Osteocyte (in vitro differentiated cells): ENCODE results near the gene RGSL1. TPM values are rescaled to one million over a fixed set of nuclear protein-coding genes. Genes with fewer than 3 reads are reported as not detected.

Experiments used
- DNase-seq: peaks from one replicate; pipeline ENCODE4 v3.0.0; 2021; ENCODE audit warnings: mixed read lengths; ENCODE audit not compliant: unreplicated experiment; ENCODE audit errors: extremely low spot score
- H3K27ac Mint-ChIP-seq: one replicate; pipeline ENCODE4 v1.8.0; 2021; ENCODE audit warnings: mild to moderate bottlenecking, mixed read lengths; ENCODE audit not compliant: unreplicated experiment
- H3K27me3 Mint-ChIP-seq: one replicate; pipeline ENCODE4 v1.8.0; 2021; ENCODE audit warnings: mixed read lengths; ENCODE audit not compliant: unreplicated experiment
- H3K36me3 Mint-ChIP-seq: one replicate; pipeline ENCODE4 v1.8.0; 2021; ENCODE audit warnings: mixed read lengths; ENCODE audit not compliant: unreplicated experiment
- H3K4me1 Mint-ChIP-seq: one replicate; pipeline ENCODE4 v1.8.0; 2021; ENCODE audit warnings: mixed read lengths; ENCODE audit not compliant: unreplicated experiment
- H3K4me3 Mint-ChIP-seq: one replicate; pipeline ENCODE4 v1.8.0; 2021; ENCODE audit warnings: mild to moderate bottlenecking, moderate library complexity, mixed read lengths; ENCODE audit not compliant: unreplicated experiment
- H3K9me3 Mint-ChIP-seq: one replicate; pipeline ENCODE4 v1.8.0; 2021; ENCODE audit warnings: mixed read lengths; ENCODE audit not compliant: unreplicated experiment
- total RNA-seq: library from RNA; stranded (reverse); gene quantifications from 2 replicates; pipeline ENCODE4 v1.2.1, GENCODE V29; 2021
- TF ChIP-seq, protein P1 (sequence below): fragments of 200-600 bp; sonication (generic); IDR thresholded peaks from 2 replicates; pipeline ENCODE4 v1.5.0; 2021; ENCODE audit warnings: antibody characterized with exemption, mild to moderate bottlenecking, moderate library complexity

Gene RGSL1
- total RNA-seq, 1 donor from 2014 or later = not detected

DNA sequence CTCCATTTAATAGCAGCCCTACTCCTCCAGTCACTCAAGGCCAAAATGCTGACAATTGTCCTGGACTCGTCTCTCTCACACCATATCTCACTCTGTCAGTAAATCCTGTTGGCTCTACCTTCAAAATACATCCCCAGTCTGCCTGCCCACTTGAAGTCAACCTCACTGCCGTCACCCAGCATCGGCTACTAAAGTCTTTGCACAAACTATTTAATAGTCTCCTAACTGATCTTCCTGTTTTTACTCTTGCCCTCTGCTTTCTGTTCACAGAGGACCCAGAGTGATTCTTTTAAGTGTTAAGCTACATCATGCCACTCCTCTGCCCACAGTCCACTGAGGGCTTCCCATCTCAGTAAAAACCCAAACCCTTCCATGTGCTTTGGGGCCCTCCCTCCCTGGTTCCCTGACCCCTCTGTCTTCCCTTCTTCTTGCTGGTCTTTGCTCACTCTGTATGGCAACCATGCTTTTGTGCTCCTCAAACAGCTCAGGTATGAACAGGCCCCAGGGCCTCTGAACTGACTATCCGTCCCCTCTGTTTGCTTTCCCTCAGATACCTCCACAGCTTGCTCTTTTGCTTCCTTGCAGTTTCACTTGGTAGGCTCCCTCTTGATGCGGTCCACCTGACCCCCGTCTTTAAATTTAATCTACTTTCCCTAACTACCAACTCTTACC is 120.1 kb downstream of the RGSL1 start:
- TF ChIP-seq, protein P1, sequence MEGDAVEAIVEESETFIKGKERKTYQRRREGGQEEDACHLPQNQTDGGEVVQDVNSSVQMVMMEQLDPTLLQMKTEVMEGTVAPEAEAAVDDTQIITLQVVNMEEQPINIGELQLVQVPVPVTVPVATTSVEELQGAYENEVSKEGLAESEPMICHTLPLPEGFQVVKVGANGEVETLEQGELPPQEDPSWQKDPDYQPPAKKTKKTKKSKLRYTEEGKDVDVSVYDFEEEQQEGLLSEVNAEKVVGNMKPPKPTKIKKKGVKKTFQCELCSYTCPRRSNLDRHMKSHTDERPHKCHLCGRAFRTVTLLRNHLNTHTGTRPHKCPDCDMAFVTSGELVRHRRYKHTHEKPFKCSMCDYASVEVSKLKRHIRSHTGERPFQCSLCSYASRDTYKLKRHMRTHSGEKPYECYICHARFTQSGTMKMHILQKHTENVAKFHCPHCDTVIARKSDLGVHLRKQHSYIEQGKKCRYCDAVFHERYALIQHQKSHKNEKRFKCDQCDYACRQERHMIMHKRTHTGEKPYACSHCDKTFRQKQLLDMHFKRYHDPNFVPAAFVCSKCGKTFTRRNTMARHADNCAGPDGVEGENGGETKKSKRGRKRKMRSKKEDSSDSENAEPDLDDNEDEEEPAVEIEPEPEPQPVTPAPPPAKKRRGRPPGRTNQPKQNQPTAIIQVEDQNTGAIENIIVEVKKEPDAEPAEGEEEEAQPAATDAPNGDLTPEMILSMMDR = no peak
- Mint-ChIP-seq H3K4me1 (no peaks in the 10 kb centered on the region), H3K36me3 (no peaks in the 10 kb centered on the region), H3K27me3 (no peaks in the 10 kb centered on the region), H3K9me3 (peaks cover 6% of the 10 kb centered on the region), H3K27ac (no peak overlapping the region), H3K4me3 (no peak overlapping the region)
- DNase-seq = no peak

DNA sequence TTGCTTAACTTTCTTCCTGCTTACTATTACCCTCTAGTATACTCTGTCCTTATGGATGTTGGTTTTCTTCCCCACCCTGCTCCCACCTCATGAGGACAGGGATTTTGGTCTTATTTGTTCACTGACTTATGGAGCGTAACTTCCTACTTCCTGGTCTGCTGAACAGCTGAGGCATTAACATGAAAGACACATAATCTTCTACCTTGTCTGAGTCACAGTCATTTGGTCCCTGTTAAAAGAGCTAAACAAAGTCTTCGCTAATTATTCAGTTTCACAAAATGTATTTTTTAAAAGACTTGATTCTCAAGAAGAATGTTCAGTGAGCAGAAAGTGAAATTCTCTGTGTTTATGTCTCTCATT is 120.6 kb downstream of the RGSL1 start:
- TF ChIP-seq, protein P1 = no peak
- no peak overlapping the region for H3K27ac Mint-ChIP-seq
- no peak overlapping the region for H3K4me3 Mint-ChIP-seq
- H3K9me3 Mint-ChIP-seq = peaks cover under 1% of the 10 kb centered on the region
- H3K36me3 Mint-ChIP-seq = peaks cover 3% of the 10 kb centered on the region
- no peaks in the 10 kb centered on the region for H3K27me3 Mint-ChIP-seq
- H3K4me1 Mint-ChIP-seq = peaks cover 1% of the 10 kb centered on the region
- DNase-seq = no peak

DNA sequence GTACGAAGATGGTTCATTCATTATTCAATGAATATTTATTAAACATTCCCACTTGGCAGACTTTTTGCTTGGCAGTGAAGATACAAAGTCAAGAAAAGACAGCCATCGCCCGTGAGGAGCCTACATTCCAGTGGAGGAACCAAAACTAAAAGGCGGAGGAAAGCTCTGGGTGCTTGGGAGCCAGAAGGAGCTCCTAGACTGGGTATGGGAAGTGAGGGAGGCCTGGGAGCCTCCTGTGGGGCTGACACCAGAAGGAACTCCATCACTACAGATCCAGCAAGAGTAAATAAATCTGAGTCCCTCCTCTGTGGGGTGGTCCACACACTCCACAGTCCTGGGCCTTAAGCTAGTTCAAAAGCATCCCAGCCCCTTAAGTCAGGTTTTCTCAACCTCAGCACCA is 124.2 kb downstream of the RGSL1 start:
- TF ChIP-seq, protein P1 = no peak
- no peak overlapping the region for H3K27ac Mint-ChIP-seq
- H3K4me3 Mint-ChIP-seq = no peak overlapping the region
- H3K9me3 Mint-ChIP-seq = no peaks in the 10 kb centered on the region
- DNase-seq = peak; percentile 59
- H3K4me1 Mint-ChIP-seq = peaks cover 6% of the 10 kb centered on the region
- H3K27me3 Mint-ChIP-seq = no peaks in the 10 kb centered on the region
- peaks cover 12% of the 10 kb centered on the region for H3K36me3 Mint-ChIP-seq

DNA sequence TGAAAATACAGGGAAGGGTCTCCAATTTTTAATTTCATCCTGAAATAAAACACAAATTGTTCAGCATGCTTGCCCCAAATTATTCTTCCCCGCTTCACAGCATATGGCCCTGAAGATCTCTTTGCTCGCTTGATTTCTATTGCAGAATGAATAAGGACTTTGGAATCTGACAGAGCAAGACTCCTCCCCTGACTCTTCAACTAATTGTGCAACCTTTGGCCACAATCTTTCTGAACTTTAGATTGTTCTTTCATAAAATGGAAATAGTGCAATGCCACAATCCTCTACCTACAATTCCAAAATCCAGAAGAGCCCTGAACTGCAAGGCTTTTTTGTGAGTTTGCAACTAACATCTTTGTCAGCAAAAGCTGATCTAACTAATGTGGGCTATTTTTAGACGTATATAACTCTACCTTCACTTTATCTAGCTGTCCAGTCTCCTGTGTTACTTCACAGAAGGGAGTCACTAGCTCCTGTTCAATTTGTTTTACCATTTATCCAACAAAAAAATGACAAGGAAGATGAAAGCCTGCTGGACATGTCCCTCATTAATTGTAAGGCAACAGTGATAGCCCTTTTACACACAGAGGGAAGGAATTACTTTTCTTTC is 125.7 kb downstream of the RGSL1 start:
- Mint-ChIP-seq H3K4me1 (peaks cover 6% of the 10 kb centered on the region), H3K27ac (no peak overlapping the region), H3K4me3 (no peak overlapping the region), H3K27me3 (no peaks in the 10 kb centered on the region), H3K9me3 (no peaks in the 10 kb centered on the region), H3K36me3 (peaks cover 24% of the 10 kb centered on the region)
- DNase-seq = no peak
- TF ChIP-seq, protein P1 = no peak

DNA sequence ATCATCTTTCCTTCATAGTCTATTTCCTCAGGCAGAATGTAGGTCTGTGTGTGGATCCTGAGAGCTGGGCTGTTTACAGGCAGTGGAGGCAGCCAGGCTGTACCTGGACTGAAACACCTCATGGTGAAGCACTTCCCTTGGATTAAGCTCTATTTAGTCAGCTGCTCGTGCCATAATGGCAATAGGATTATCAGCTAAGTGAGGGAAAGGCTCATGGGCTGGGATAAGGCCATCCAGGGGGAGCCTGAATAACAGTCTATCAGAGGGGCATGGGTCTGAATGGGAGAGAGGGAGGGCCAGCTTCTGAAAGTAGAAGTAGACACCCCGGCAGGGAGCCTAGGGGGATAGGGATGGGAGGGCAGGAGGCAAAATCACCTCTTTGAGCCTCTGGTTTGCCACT is 130.8 kb downstream of the RGSL1 start:
- Mint-ChIP-seq H3K9me3 (no peaks in the 10 kb centered on the region), H3K36me3 (peaks cover 27% of the 10 kb centered on the region), H3K27me3 (no peaks in the 10 kb centered on the region), H3K27ac (no peak overlapping the region), H3K4me3 (no peak overlapping the region), H3K4me1 (peaks cover 3% of the 10 kb centered on the region)
- TF ChIP-seq, protein P1 = no peak
- no peak for DNase-seq
